ENCODE measurements around the gene DBNL.

Gene DBNL

GRCh38 chr7:44043902-44044301 lies 600 bp upstream of the DBNL start:
- DNase-seq, result no peak

- DNase-seq, result no peak
Measured at GRCh38 chr7:44045226-44046014, 918 bp downstream of the DBNL start.

- DNase-seq, result no peak
Measured at GRCh38 chr7:44046321-44047061, 2.0 kb downstream of the DBNL start.

GRCh38 chr7:44048031-44048795 lies 3.7 kb downstream of the DBNL start:
- DNase-seq, result no peak

- DNase-seq, result no peak
Measured at GRCh38 chr7:44050121-44050914, 5.8 kb downstream of the DBNL start.

GRCh38 chr7:44050915-44051560 lies 6.5 kb downstream of the DBNL start:
- no peak for DNase-seq

- DNase-seq, result no peak
Measured at GRCh38 chr7:44051611-44052220, 7.2 kb downstream of the DBNL start.

- no peak for DNase-seq
Measured at GRCh38 chr7:44052771-44053365, 8.4 kb downstream of the DBNL start.

- DNase-seq, result no peak
Measured at GRCh38 chr7:44056681-44057080, 12.2 kb downstream of the DBNL start.

GRCh38 chr7:44057181-44057848 lies 12.8 kb downstream of the DBNL start:
- DNase-seq, result no peak

GRCh38 chr7:44057849-44058758 lies 13.6 kb downstream of the DBNL start:
- no peak for DNase-seq

- DNase-seq, result no peak
Measured at GRCh38 chr7:44058759-44059218, 14.3 kb downstream of the DBNL start.

- DNase-seq, result no peak
Measured at GRCh38 chr7:44059219-44060090, 15.0 kb downstream of the DBNL start.

- DNase-seq, result no peak
Measured at GRCh38 chr7:44060091-44060947, 15.8 kb downstream of the DBNL start.

GRCh38 chr7:44060948-44061644 lies 16.6 kb downstream of the DBNL start:
- no peak for DNase-seq

GRCh38 chr7:44061645-44062179 lies 17.2 kb downstream of the DBNL start:
- no peak for DNase-seq

Data from T1000 (cell line).